B cell (primary cell): ENCODE measurements around the gene LSM7.

ENCODE experiments used
- CTCF ChIP-seq: fragments of 200-600 bp; IDR thresholded peaks from one replicate; pipeline ENCODE4 v1.8.0; 2022; ENCODE audit warnings: antibody characterized with exemption, mild to moderate bottlenecking
- EZH2 ChIP-seq: IDR thresholded peaks from 2 replicates; pipeline ENCODE4 v1.6.1; 2012; ENCODE audit warnings: borderline replicate concordance, low read depth, mild to moderate bottlenecking, moderate library complexity, low read length; ENCODE audit not compliant: insufficient read depth, poor library complexity, severe bottlenecking

DNA sequence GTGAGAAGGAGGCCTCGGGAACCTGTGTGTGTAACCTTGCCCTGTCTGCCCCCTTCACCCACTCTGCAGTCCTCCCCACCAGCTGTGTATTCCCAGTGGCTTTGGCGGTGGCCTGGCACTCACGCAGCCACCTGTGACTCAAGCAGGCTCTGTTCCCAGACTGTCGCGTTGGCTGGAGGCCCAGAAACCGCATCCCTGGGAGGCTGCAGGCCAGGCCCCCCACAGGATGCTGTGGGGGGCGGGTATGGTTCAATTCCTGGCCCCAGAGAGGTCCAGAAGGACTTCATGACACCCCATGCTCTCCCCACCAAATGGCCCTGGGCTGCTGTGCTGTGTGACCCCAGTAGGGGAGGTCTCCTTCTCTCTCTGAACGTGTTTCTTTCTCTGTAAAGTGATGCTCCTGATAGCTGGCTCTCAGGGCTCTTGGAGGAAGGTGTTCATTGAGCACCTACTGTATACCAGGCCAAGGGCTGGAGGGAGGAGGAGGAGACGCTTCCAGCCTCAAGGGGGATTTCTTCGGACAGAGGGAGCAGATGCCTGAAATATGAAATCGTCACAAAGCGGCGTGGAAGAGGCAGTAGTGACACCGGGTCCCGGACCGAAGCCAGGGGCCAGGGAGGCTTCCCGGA, 18.5 kb downstream of the LSM7 start:
- TF ChIP-seq CTCF (no peak), EZH2 (no peak)
